Effector memory CD8-positive, alpha-beta T cell (primary cell): Measurements from ENCODE around the gene SHC3.

ENCODE experiments used
- ATAC-seq: fragments of 150-1000 bp; cut with Tn5 transposase; replicated peaks from 2 replicates; pipeline ENCODE4 v1.10.0; 2021; ENCODE audit warnings: mild to moderate bottlenecking, moderate library complexity
- DNase-seq, 3 experiments: peaks; one replicate each; pipeline ENCODE4 v3.0.0; 2021
- H3K27ac Mint-ChIP-seq, 2 donors: one replicate each; pipeline ENCODE4 v1.8.0; 2022; ENCODE audit warnings: mild to moderate bottlenecking in 2 of 2, mixed read lengths in 2 of 2, moderate library complexity in 2 of 2
- H3K27me3 Mint-ChIP-seq, 2 donors: one replicate each; pipeline ENCODE4 v1.8.0; 2022; ENCODE audit warnings: mixed read lengths in 2 of 2
- H3K36me3 Mint-ChIP-seq: one replicate; pipeline ENCODE4 v1.8.0; 2022; ENCODE audit warnings: mild to moderate bottlenecking, moderate library complexity, mixed read lengths; ENCODE audit not compliant: insufficient read depth
- H3K4me1 Mint-ChIP-seq, 2 donors: one replicate each; pipeline ENCODE4 v1.8.0; 2022; ENCODE audit warnings: low read depth in 2 of 2, mixed read lengths in 2 of 2
- H3K4me3 Mint-ChIP-seq, 2 donors: one replicate each; pipeline ENCODE4 v1.8.0; 2022; ENCODE audit warnings: mild to moderate bottlenecking in 2 of 2, mixed read lengths in 2 of 2, moderate library complexity in 2 of 2
- H3K9me3 Mint-ChIP-seq, 2 donors: one replicate each; pipeline ENCODE4 v1.8.0; 2022; ENCODE audit warnings: mixed read lengths in 2 of 2

Gene SHC3

DNA sequence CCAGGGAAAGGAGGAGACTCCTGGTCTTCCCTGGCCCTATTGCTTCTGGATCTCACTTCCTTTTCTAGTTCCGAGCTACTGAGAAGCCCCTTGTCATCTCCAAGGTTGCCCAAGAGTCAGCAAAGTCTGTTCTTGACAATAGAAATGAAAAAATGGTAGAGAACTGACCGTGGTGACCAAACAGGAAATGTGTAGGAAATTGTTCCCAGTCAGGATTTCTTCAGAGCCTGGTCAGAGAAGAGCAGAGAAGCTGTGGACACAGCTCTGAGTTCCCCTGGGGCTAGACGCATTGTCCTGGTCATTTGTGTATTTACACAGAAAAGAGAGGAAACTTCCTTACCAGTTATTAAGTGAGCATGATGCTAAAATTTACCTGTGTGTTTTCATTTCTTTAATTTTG, 151.7 kb downstream of the SHC3 start:
- Mint-ChIP-seq H3K4me3 (no peak overlapping the region), H3K4me1 (no peaks in the 10 kb centered on the region), H3K36me3 (no peaks in the 10 kb centered on the region), H3K9me3 (peaks cover 0 to 4% of the 10 kb centered on the region in 2 donors), H3K27me3 (peaks cover 35 to 49% of the 10 kb centered on the region in 2 donors), H3K27ac (no peak overlapping the region)
- DNase-seq (no peak), ATAC-seq (no peak)

DNA sequence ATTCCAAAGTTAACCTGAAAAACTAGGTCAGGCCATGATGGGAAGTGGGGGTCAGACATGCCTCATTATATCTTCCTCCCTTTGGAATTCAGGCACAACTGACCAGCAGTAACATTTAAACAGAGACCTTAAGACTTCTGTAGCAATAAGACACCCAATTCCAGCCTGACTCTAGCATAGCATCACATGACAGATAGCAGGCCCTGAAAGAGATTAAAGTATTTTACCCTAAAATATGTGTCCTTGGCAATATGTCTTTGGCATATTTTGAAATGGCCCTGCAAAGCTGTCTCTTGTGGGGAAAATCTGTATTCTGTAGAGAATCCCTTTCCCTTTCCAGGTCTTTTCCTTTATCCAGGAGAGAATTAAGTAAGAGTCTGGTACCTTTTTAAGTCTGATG, 153.1 kb downstream of the SHC3 start:
- no peak overlapping the region for H3K4me3 Mint-ChIP-seq
- H3K27ac Mint-ChIP-seq: no peak overlapping the region
- ATAC-seq (no peak), DNase-seq (no peak)
- H3K9me3 Mint-ChIP-seq: peaks cover 0 to 4% of the 10 kb centered on the region in 2 donors
- no peaks in the 10 kb centered on the region for H3K4me1 Mint-ChIP-seq
- peaks cover 34 to 52% of the 10 kb centered on the region in 2 donors for H3K27me3 Mint-ChIP-seq
- H3K36me3 Mint-ChIP-seq: no peaks in the 10 kb centered on the region

GRCh38 chr9:89024727-89025126, 153.9 kb downstream of the SHC3 start:
- peaks cover 34 to 60% of the 10 kb centered on the region in 2 donors for H3K27me3 Mint-ChIP-seq
- no peak overlapping the region for H3K4me3 Mint-ChIP-seq
- DNase-seq (no peak), ATAC-seq (no peak)
- H3K9me3 Mint-ChIP-seq: peaks cover 0 to 4% of the 10 kb centered on the region in 2 donors
- peaks cover 5% of the 10 kb centered on the region for H3K36me3 Mint-ChIP-seq
- H3K27ac Mint-ChIP-seq: no peak overlapping the region
- H3K4me1 Mint-ChIP-seq: no peaks in the 10 kb centered on the region

DNA sequence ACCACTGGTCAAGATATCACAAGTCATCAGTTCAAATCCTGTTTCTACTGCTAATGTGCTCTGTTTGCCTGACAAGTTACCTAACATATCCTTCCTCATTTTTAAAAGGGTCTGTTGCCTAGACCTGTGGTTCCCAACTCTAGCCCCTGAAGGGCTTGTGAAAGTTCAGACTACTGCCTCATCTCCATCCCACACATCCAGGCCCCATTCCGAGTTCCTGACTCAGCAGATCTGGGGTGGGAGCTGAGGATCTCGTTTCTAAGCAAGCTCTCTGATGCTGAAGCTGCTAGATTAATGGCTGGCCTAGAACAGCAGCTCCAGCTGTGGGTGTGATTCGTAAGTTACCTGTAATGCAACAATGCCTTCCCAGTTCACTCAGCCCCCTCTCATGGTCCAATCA, 154.9 kb downstream of the SHC3 start:
- Mint-ChIP-seq H3K27ac (no peak overlapping the region), H3K9me3 (peaks cover 0 to 1% of the 10 kb centered on the region in 2 donors), H3K27me3 (peaks cover 34 to 62% of the 10 kb centered on the region in 2 donors), H3K36me3 (peaks cover 5% of the 10 kb centered on the region), H3K4me3 (no peak overlapping the region), H3K4me1 (no peaks in the 10 kb centered on the region)
- DNase-seq (no peak), ATAC-seq (no peak)

DNA sequence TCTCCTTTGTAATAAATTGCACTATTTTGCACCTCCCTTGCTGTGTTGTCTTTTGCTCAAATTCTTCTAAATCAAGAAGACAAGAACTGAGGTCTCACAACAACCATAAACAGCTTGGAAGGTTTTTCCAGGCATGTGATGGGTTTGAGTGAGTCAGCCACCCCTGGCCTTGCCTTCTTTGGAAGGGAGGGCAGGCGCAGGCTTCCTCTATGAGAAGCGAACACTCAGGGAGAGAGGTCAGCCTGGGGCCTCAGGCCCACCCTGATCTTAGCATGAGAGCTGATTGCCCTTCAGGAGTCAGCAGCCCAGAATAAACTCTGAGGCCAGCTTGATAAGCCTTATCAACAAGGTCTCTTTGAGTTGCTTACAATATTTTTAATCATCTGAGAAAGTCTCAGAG, 155.7 kb downstream of the SHC3 start:
- Mint-ChIP-seq H3K36me3 (peaks cover 5% of the 10 kb centered on the region), H3K4me1 (no peaks in the 10 kb centered on the region), H3K4me3 (no peak overlapping the region), H3K9me3 (peaks cover 0 to 1% of the 10 kb centered on the region in 2 donors), H3K27me3 (peaks cover 31 to 58% of the 10 kb centered on the region in 2 donors), H3K27ac (no peak overlapping the region)
- no peak for DNase-seq
- no peak for ATAC-seq

GRCh38 chr9:89022001-89022759, 156.4 kb downstream of the SHC3 start:
- Mint-ChIP-seq H3K9me3 (no peaks in the 10 kb centered on the region), H3K36me3 (peaks cover 5% of the 10 kb centered on the region), H3K27ac (no peak overlapping the region), H3K4me1 (no peaks in the 10 kb centered on the region), H3K4me3 (no peak overlapping the region), H3K27me3 (peaks cover 28 to 51% of the 10 kb centered on the region in 2 donors)
- no peak for ATAC-seq
- DNase-seq: no peak

DNA sequence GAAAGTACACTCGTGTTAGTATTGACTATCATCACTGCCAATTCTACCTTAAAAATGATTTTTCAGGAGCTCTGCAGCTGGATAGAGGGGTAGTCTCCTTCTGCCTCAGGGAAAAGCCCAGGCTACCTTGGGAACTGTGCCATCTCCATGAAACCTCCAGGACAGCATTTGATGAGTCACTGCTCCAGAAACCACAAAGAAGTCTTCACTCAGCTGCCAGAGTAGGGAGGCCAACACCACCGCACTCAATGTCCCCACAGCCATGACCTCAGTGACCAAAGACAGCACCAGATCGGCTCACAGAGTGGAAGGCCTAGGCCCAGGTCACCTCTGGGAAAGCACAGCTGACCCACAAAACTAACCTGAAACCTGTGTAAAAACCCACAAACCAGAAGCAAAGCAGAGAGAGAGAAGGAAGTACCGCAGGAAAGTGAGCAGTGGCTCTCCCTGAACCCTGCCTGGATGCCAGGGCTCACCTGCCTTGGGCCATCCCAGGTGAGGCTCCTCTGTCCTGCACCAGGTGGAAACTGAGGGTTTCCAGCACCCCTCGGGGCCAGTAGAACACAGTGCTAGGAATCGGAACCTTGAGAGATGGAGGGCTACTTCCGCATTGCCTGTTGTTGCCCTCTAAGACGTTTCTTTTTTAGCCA, 157.3 kb downstream of the SHC3 start:
- Mint-ChIP-seq H3K9me3 (no peaks in the 10 kb centered on the region), H3K36me3 (peaks cover 5% of the 10 kb centered on the region), H3K4me3 (no peak overlapping the region), H3K27ac (no peak overlapping the region), H3K4me1 (no peaks in the 10 kb centered on the region), H3K27me3 (peaks cover 20 to 42% of the 10 kb centered on the region in 2 donors)
- no peak for ATAC-seq
- DNase-seq: no peak

DNA sequence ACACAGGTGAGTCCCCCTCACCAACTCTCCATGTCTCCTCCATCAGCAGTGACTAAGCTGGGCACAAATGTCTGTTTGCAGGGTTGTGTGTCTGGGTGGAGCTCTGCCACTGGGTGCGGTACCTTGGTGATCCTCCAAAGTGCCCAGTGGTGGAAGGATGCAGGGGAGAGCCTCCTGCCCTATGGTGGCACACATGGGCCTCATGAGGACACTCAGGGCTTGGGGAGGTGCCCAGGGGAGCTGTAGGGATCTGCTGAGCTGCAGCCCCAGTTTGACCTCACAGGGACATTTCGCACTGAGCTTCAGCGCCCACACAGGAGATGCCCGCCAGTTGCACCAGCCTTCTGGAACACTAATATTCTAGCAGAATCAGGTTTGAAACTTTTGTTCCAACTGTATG, 157.9 kb downstream of the SHC3 start:
- Mint-ChIP-seq H3K27ac (no peak overlapping the region), H3K9me3 (no peaks in the 10 kb centered on the region), H3K36me3 (peaks cover 5% of the 10 kb centered on the region), H3K27me3 (peaks cover 19 to 40% of the 10 kb centered on the region in 2 donors), H3K4me1 (no peaks in the 10 kb centered on the region), H3K4me3 (no peak overlapping the region)
- DNase-seq: no peak
- ATAC-seq: no peak

GRCh38 chr9:89015336-89015735, 163.3 kb downstream of the SHC3 start:
- Mint-ChIP-seq H3K4me3 (no peak overlapping the region), H3K36me3 (peaks cover 5% of the 10 kb centered on the region), H3K27ac (no peak overlapping the region), H3K9me3 (no peaks in the 10 kb centered on the region), H3K27me3 (peaks cover 16 to 51% of the 10 kb centered on the region in 2 donors), H3K4me1 (no peaks in the 10 kb centered on the region)
- ATAC-seq: no peak
- no peak for DNase-seq

- H3K27ac Mint-ChIP-seq: no peak overlapping the region
- H3K9me3 Mint-ChIP-seq: no peaks in the 10 kb centered on the region
- no peaks in the 10 kb centered on the region for H3K4me1 Mint-ChIP-seq
- no peak overlapping the region for H3K4me3 Mint-ChIP-seq
- ATAC-seq: no peak
- H3K27me3 Mint-ChIP-seq: peaks cover 16 to 51% of the 10 kb centered on the region in 2 donors
- no peak for DNase-seq
- H3K36me3 Mint-ChIP-seq: no peaks in the 10 kb centered on the region
Observed at GRCh38 chr9:89014153-89014552, 164.5 kb downstream of the SHC3 start.

- DNase-seq (no peak), ATAC-seq (no peak)
- Mint-ChIP-seq H3K27me3 (peaks cover 20 to 51% of the 10 kb centered on the region in 2 donors), H3K27ac (no peak overlapping the region), H3K9me3 (no peaks in the 10 kb centered on the region), H3K36me3 (no peaks in the 10 kb centered on the region), H3K4me1 (no peaks in the 10 kb centered on the region), H3K4me3 (no peak overlapping the region)
Observed at GRCh38 chr9:89013660-89014059, 165.0 kb downstream of the SHC3 start.

GRCh38 chr9:89012294-89013042, 166.2 kb downstream of the SHC3 start:
- H3K4me1 Mint-ChIP-seq: no peaks in the 10 kb centered on the region
- H3K27ac Mint-ChIP-seq: no peak overlapping the region
- no peaks in the 10 kb centered on the region for H3K9me3 Mint-ChIP-seq
- DNase-seq: no peak
- no peak overlapping the region for H3K4me3 Mint-ChIP-seq
- H3K27me3 Mint-ChIP-seq: peaks cover 16 to 56% of the 10 kb centered on the region in 2 donors
- ATAC-seq: no peak
- no peaks in the 10 kb centered on the region for H3K36me3 Mint-ChIP-seq

DNA sequence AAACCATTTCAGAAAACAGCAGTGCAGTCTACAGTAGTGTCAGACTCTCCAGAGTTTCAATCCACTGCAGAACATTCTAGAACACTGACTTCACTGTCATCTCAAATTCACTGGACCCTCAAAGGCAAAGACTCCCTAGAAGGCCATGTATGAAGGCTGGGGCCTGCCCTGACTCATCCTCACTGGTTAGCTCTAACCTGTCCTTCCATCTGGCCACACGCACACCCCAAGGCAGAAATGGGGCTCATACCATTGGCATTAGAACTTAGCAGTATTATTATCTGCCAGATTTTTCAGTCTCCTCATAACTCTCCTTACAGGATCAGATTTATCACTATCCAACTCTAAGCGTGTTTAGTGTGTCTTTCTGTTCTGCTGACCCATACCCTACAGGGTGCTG, 166.9 kb downstream of the SHC3 start:
- DNase-seq: no peak
- Mint-ChIP-seq H3K27ac (no peak overlapping the region), H3K9me3 (no peaks in the 10 kb centered on the region), H3K36me3 (no peaks in the 10 kb centered on the region), H3K4me3 (no peak overlapping the region), H3K4me1 (no peaks in the 10 kb centered on the region), H3K27me3 (peaks cover 16 to 61% of the 10 kb centered on the region in 2 donors)
- no peak for ATAC-seq
